GM18861 (cell line): ENCODE data around the gene MYCBPAP.

ENCODE experiments used
- ATAC-seq: cut with Tn5 transposase; IDR thresholded peaks from one replicate; pipeline ENCODE4 v1.9.1; 2021; ENCODE audit not compliant: unreplicated experiment

Gene MYCBPAP, protein sequence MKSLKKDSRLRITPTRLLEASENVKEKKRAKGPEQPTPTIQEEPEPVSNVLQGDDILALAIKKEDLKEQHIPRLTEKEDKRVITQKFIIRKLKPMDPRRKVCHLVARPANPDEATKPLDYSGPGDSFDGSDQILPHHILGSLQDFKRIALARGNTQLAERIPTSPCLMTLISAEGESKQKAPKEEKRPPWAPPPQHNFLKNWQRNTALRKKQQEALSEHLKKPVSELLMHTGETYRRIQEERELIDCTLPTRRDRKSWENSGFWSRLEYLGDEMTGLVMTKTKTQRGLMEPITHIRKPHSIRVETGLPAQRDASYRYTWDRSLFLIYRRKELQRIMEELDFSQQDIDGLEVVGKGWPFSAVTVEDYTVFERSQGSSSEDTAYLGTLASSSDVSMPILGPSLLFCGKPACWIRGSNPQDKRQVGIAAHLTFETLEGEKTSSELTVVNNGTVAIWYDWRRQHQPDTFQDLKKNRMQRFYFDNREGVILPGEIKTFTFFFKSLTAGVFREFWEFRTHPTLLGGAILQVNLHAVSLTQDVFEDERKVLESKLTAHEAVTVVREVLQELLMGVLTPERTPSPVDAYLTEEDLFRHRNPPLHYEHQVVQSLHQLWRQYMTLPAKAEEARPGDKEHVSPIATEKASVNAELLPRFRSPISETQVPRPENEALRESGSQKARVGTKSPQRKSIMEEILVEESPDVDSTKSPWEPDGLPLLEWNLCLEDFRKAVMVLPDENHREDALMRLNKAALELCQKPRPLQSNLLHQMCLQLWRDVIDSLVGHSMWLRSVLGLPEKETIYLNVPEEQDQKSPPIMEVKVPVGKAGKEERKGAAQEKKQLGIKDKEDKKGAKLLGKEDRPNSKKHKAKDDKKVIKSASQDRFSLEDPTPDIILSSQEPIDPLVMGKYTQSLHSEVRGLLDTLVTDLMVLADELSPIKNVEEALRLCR

DNA sequence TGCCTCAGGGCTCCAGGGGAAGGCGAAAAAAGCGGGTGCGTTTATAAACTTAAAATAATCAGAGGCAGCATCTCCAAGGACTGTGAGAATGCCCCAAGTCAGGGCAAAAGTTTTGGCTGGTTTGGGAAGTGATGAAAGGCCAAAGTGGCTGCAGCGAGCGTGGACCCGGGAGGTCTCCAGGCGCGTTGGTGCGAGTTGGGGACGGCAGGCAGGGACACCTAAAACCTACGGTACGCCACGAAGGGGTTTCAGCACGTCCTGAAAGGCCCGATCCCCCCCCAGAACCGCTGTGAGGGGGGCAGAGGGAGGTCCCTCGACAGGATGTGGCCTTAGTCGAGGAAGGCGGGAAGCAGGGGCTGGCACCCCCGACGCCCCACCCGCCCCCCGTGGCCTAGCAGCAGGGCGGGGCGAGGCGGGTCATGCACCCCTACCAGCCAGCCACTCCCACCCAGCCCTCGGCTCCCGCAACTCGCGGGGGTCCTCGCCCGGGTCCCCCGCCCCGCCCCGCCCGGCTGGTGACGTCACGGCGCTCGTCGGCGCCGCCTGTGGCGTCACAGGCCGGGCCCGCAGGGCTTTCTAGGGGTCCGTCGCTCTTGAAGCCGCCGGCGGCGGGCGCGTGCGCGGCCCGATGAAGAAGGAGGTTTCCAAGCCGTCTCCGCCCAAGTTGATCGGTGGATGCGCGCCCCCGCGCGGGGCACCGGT lies at the start of gene MYCBPAP:
Gene MYCBPAP, plus strand, starts transcription at position 569 of the 702 bp plus-strand sequence. CDS start 236 bp downstream, outside the sequence.
- no peak for ATAC-seq

DNA sequence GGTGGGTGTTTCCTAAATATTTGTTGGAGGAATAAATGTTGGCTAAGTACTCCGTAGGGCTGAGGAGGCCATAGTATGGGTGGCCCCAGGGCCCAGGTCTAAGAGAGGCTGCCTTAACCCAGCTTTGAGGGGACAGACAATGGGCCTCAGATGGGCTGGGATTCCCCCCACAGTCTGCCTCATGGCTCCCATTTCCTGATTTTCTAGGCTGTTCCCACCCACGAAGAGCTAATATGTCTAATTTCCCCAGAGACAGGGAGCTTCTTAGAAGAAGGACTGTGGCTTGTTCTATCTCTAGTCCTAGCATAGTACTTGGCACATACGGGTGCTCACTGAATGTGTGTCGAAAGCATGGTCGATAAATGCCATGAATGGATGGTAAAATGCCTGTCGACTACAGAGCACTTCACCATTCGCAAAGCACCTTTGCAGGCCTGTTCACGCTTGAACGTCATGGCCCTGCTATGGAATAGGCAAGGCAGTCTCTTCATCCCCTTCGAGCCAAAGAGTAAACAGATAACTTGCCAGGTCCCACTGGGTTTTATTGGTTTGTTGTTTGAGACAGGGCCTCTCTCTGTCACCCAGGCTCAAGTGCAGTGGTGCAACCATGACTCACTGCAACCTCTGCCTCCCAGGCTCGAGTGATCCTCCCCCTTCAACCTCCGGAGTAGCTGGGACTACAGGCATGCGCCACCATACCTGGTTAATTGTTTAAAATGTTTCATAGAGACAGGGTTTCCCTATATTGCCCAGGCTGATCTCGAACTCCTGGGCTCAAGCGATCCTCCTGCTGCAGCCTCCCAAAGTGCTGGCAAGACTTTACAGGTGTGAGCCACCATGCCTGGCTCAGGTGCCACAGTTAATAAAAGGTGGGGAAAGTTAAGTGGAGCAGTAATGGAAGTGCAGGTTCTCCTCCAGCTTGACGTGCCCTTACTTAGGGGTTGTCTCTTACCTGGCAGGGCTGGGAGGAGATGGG lies 49.2 kb upstream of the MYCBPAP start:
- ATAC-seq = no peak

DNA sequence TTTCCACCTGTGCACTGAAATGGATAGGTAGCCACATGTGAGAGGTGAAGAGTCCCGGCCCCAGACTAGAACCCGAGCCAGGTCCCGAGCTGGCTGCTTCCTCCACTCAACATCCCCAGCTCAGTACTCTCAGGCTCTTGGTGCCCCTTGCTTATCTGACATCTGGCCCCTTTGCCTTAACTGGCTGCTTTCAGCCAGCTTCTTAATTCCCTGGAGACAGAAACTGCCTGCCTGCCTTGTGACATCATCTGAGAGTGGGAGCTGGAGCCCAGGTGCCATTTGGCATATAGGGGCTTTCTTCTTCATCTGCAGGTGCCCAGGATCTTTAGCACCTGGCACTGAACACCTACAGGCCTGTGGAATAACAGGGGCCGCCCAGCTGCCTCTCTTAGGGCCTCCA lies 48.5 kb upstream of the MYCBPAP start:
- no peak for ATAC-seq

DNA sequence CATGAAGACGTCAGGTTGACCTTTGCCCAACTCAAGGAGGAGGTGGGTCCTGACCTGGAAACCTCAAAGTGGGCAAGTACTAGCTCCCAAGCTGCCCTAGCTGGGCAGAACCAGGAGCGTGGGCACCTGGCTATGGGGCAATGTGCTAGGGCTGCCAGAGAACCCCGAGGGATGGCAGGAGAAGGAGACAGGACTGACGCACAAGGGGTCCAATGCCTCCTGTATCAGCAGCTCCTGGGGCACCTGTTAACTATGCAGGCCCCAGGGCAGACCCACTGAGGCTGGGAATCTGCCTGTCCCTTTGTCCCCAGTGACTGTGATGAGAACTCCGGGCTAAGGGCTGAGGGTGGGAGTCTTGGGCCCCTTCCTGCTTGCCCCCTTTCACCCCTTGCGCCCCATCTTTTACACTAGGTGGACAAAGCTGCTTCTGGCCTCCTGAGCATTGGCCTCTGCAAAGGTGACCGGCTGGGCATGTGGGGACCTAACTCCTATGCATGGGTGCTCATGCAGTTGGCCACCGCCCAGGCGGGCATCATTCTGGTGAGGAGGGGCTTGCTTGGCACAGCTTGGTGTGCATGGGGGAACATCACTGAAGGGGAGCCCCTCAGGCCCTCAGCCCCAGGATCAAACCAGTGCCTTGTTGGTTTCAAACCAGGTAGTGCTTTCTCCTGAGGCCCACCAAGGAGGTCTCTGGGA lies 47.3 kb upstream of the MYCBPAP start:
- no peak for ATAC-seq

DNA sequence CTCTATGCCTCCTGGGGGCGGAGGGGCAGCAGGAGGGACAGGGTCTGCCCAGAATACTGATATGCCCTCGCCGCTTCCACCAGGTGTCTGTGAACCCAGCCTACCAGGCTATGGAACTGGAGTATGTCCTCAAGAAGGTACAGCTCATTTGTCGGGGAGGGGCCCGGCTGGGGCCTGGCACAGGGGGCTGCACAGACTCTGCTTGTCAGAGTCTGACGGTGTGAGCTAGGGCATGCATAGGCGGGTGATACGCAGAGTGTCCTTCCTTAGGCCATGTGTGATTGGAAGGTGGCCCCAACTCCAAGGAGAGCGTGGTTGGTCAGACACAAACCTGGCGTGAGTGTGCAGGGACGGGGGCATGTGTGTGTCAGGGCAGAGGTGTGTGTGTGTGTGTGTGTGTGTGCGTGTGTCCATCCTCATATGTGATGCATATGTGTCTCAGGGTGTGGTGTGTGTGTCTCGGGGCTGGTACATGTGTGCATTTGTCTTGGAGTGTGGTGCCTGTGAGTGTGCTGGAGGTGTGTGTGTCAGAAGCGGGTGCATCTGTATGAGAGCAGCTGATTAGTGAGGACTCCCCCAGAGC lies 46.6 kb upstream of the MYCBPAP start:
- ATAC-seq = no peak

DNA sequence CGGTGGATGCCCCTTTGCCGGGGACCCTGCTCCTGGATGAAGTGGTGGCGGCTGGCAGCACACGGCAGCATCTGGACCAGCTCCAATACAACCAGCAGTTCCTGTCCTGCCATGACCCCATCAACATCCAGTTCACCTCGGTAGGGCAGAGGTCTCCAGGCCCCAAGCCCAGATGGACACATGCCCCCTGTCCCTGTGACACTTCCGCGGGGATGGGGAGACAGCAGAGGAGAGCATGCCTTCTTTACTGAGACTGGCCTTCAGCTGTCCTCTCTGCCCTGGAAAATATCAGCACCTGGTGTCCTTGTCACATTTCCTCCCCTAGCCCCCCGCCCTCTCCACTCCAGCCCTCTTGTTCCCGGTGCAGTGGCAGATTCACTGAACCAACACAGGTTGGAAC lies 45.8 kb upstream of the MYCBPAP start:
- ATAC-seq = no peak

DNA sequence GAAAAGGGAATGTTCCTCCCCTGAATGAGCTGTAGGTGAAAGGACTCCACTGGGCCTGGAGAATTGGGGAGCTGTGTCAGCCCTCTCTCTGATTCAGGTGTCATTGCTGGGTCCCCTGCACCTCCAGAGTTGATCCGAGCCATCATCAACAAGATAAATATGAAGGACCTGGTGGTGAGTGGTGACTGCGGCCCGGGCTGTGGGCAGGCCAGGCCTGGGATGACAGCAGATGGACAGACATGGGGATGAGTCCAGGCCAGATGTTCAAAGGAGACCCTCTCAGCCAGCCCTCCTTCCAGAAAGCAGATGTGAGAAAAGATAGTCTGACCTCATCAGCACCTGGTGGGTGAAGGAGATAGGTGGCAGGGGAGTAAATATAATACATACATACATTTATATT lies 44.1 kb upstream of the MYCBPAP start:
- ATAC-seq = no peak

DNA sequence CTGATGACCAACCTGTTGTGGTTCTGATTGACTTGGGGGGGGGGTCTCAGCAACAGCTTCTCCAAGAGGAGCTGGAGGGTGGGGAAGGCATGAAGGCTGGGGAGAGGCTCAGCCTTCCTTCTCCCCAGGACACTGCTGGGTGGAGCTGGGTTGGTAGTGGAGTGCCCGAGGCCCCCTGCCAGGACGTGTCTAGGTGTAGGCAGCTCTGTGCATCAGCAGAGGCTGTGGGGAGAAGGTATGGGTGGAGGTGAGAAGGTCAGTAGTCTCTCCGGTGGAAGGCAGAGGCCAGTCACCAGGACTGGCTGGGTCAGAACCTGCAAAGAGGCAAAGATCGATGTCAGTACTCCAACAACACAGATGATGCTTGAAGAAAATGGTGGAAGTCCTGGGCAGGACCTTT lies 43.5 kb upstream of the MYCBPAP start:
- no peak for ATAC-seq

DNA sequence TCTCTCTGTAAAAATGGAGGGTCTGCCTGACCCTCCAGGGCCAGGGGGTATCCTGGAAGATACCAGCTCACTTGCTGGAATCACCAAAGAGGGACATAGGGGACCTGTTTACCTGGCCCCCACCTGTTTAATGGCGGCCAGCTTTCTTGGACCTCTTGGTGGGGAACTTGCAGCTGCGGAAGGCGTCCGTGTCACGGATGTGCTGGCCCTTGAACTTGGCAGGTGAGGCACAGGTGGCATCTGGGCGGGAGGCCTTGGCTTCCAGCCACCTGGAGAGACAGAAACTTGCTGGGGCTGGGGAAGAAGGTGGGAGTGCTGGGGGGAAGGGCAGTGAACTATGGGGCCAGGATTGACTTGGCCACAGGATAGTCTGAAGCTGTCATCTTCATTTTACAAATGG lies 43.1 kb upstream of the MYCBPAP start:
- ATAC-seq = no peak

DNA sequence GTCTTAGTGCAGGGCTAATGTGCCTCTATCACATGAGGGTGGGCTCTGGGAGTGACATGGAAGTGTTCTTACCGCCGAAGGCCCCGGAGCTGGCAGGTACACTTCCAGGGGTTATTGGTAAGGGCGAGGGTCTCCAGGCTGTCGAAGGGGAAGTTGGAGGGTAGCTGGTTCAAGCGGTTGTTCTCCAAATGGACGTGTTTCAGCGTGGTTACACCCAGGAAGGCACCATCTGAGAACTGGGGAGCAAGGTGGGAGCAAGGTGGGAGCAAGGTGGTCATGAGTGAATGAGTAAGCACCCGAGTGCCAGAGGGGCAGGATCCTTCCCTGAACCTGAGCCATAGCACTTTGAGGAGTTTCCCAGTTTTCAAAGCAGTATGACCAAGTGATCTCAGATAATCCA lies 42.6 kb upstream of the MYCBPAP start:
- ATAC-seq = no peak

DNA sequence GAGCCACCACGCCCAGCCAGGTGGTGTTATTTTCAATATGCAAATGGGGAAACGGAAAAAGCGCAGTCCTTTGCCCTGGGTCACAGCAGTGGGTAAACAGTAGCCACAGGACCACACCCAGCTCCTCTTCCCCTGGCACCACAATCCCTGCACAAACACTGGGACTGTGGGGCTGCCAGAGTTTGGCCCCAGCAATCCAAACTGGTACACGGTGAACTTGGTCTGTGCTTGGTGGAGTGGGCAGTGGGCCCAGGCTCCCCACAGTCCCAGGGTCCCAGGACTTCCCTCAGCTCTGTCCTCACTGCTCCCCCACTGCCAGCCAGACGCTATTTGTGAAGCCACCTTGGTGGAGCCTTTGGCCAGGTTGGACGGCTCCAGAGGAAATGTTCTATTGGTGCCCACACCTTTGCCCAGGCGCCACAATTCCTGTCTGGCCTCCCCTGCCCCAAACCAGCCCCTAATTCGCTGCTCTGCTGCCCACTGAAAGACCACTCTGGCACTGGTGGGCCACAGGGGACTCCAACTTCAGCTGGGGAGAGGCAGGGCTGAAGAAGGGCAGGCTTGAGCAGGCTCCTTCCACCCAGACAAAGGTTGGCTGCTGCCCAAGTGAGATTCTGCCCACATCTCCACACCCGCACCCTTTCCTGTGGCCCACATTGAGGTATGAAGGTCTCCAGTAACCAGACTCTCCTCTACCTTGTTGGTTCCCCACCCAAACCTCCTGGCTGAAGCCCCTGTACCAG lies 41.7 kb upstream of the MYCBPAP start:
- no peak for ATAC-seq

DNA sequence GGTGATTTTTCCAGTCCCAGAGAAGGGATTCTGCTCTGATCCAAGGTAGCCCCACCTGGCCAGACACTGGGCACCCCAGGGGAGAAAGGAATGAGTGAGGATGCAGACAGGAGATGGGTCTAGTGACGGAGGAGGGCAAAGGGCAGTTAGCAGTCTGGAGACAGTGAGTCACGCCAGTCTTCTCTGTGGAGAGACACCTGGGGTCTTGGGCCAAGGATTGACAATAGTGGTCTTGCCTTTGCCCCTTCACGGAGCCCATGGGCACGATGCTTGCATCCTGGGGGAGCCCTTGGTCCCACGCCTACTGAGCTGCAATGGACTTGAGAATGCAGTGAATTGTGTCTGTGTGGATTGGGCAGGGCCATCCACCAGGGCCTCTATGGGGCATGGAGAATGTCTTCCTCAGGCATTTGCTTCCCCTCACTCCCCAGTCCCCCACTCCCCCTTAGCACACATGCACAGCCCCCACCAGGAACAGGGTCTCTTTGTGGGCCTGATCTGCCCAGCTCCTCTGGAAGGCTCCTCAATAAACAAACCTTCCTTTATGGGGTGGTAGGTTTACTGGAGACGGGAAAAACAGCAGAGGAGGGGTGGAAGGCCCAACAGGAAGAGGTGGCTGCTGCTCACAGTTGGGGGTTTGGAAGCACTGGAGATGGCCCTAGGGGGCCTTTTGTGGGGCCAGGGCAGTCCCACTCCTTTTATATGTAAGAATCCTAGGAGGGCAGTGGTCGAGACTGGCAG lies 41.0 kb upstream of the MYCBPAP start:
- no peak for ATAC-seq

DNA sequence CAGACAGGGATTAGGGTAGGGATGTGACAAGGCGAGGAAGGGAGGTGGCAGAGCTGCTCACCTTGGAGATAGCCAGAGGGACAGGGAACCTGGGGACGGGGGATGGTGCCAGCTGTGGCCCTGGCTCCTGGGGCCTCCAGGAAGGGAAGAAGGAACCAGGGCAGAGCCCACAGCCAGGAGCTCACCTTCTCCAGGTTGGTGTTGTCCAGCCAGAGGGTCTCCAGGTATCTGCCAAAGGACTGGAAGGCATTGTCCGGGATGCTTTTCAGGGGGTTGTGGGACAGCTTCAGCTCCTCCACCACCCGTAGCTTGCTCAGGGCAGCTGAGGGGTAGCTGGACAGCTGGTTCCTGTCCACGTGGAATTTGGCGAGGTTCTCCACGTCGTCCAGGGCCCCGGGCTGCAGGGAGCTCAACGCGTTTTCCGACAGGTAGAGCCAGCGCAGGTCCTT lies 40.4 kb upstream of the MYCBPAP start:
- ATAC-seq = no peak

DNA sequence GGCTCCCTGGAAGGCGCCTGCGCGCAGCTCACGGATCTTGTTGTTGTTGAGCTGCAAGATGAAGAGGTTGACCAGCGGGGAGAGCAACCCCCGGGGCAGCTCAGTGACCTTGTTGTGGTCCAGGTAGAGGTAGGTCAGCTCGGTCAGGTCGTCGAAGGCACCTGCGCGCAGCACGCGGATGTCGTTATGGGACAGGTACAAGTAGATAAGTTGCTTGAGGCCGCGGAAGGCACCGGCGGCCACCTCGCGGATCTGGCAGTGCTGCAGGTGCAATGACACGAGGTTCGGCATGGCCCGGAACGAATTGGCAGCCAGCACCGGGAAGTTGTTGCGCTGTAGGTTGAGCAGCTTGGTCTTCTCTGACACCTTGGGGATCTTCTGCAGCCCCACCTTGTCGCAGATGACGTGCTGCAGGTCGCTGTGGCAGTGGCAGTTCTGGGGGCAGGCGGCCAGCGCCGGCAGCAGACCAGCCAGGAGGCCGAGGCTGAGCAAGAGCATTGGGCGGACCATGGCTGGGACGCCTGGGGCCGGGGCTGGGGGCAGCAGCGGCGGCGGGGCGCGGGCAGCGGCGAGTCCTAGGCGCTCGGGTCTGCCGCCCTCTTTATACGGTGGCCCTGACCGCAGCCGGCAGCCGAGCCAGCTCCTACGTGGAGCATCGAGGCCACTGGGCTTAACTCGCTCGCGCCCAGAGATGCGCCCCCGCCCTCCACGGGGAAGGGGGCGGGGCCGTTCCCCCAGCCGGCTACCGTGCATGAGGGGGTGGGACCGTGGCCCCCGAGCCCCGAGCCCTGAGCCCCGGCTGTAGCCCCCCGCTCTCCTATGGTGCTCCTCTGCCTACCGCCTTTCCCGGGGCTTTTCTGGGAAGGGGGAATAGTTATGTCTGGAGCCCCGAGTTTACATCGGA lies 39.7 kb upstream of the MYCBPAP start, which contains the start of gene CHAD:
Gene CHAD, minus strand, starts transcription at position 577 of the 904 bp plus-strand sequence. Its CDS starts 67 bp downstream, at position 510.
- no peak for ATAC-seq

DNA sequence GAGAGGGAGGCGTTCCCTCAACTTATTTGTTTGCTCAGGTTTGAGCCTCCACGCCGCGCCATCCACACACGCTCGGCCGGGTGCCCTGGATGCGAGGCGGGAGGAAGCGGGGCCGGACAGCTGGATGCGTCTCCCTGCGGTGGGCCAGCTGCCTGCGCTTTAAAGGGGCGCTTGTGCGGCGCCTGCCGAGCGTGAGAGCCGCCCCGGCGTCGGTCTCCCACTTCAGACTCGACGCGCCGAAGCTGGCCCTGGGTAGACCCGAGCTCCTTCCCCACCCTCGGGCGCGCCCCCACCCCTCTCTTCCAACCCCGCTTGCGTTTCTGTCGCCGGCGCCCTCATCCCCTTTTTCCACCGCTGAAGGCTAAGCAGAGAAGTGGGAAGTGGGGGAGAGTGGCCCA lies 39.0 kb upstream of the MYCBPAP start:
- no peak for ATAC-seq

DNA sequence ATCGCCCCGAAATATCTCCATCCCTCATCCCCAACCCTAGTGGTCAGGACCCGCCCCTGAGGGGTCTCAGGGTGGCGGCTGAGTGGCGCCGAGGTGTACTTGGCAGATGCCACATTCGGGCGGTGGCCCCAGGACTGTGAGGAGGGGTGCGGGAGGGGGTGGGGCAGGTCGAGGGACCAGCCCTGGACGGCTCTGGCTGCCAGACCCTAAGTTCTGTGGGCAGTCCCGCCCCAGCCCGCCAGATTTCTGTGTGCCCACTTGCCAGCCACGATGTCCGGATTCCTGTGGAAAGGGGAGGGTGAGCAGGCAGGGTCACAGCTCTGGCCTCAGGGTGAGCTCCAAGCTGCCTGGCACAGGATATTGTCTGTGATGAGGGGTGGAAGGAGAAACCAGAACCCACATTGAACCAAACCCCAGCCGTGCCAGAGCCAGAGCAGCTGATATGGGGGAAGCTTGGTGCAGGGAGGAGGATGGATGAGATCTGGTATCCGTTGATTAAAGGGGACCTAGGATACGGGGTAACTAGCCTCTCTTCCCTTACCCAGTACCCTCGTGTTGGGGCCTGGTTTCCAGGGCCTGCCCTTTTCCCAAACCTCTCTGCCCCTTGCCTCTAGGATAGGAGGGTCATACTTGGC lies 38.5 kb upstream of the MYCBPAP start:
- ATAC-seq = no peak
